ENCODE measurements around the gene OAT.

DNA sequence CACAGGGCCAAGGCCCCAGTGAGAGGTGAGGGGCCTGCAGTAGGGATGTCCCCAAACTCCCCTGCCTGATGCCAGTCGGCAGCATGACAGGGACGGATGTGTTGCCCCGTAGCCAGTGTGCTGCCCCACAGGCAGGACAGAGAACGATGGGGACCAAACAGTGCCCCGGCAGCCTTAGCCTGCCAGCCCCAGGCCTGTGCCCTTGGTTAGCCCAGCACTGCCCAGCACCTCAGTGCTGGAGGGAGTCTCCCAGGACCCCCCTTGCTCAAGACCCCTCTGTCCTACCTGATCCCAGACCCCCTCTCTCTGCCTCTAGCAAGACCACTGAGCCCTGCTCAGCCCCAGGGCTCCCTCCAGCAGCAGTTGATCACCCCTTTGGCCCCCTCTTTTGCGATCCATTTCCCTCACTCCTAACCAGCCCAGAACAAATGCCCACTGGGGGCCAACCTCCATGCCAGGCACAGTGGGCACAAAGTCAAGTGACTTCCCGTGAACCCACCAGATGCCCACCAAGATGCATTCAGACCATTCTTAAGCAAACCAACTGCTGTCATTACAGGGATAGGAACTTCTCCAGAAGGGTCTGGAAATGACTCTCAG is 34.0 kb downstream of the OAT start:
- TF ChIP-seq, protein P1, sequence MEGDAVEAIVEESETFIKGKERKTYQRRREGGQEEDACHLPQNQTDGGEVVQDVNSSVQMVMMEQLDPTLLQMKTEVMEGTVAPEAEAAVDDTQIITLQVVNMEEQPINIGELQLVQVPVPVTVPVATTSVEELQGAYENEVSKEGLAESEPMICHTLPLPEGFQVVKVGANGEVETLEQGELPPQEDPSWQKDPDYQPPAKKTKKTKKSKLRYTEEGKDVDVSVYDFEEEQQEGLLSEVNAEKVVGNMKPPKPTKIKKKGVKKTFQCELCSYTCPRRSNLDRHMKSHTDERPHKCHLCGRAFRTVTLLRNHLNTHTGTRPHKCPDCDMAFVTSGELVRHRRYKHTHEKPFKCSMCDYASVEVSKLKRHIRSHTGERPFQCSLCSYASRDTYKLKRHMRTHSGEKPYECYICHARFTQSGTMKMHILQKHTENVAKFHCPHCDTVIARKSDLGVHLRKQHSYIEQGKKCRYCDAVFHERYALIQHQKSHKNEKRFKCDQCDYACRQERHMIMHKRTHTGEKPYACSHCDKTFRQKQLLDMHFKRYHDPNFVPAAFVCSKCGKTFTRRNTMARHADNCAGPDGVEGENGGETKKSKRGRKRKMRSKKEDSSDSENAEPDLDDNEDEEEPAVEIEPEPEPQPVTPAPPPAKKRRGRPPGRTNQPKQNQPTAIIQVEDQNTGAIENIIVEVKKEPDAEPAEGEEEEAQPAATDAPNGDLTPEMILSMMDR (IDR thresholded peaks at IDR 0.05), result no peak
- TF ChIP-seq CHD2 (IDR thresholded peaks at IDR 0.05; ENCODE audit: low read length, partially characterized antibody) (no peak), RAD21 (IDR thresholded peaks at IDR 0.05; ENCODE audit: low read length) (no peak), RFX5 (IDR thresholded peaks at IDR 0.05; ENCODE audit: low read length) (no peak), NFIC (IDR thresholded peaks at IDR 0.05; ENCODE audit: borderline replicate concordance) (no peak), EP300 (IDR thresholded peaks at IDR 0.05; ENCODE audit: borderline replicate concordance in 1 of 2, low read depth in 1 of 2, low read length in 1 of 2) (no peak)

Measured in SK-N-SH (cell line).